ENCODE results near the gene MON1B.
"Not testable (repeated sequence)": the region's sequence is repeated elsewhere in the genome, so short reads cannot be mapped to it uniquely, and the experiment has no call there.

MON1B gene

GRCh38 chr16:77190478-77191258, at the start of gene MON1B:
Gene MON1B, plus strand, starts transcription at chr16:77191190. Its CDS starts 296 bp downstream, at chr16:77191486.
- FAIRE-seq = peak; percentile 98

DNA sequence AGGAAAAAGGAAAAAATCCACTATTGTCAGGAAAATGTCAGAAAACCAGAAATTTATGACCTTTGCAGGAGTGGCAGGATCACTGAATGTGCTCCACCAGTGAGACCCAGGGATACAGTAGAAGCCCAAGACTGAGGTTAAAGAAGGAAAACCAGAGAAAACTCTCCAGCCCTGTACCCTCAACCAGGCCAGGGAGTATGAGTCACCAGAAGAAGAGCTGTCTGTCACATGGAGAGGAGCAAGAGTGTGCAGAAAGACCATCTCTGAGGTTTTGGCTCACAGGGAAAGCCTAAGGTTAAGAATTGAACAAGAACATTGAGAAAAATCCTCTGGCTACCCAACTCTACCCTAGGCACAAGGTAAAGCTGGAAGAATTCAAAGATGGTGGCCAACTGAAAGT, 47.6 kb upstream of the MON1B start:
- FAIRE-seq = no peak

DNA sequence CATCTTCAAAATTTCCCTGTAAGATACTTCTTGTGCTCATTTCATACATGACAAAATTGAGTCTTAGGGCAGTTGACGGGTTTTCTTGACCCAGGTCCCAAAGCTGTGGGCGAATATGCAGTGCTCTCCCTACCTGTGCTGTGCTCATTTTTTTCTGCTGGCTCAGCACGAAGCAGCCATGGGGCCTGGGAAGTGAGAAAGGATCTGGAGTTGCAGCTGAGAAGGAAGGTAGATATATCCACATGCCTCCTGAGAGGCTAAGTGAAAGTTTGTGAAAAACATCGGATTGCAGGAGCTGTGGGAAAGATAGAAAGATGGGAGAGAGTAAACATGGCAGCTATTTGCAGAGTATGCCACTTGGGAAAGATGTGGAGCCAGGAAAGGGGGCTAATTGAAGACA, 42.9 kb upstream of the MON1B start:
- FAIRE-seq = no peak

DNA sequence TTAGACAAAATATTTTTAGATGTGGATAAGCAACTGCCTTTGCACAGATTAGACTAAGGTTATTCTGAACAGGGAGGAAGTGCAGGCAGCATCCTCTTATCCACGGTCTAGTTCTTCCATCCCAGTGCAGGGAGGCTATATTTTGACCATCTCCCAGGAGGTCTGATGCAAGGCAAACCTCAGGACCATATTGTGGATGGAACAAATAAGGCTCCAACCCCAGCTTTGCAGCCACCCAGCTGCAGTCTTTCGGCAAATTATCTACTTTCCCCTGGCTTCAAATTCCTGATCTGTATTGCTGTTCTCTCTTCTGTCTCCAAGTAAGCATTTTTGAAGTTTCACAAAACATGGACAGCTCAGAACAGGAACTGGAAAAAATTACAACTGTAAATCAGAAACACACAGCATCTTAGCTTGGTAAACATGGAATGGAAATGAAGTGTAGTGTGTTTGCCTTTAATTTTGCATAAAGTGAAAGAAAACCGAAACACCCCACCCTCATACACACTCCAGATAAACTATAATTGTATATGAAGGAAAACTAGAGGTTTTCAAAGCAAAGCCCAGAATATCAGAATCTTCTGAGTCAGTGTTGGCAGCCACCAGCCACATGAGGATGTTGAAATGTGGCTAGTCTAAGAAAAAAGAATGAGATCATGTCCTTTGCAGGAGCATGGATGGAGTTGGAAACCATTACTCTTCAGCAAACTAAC, 33.5 kb upstream of the MON1B start:
- no peak for FAIRE-seq

GRCh38 chr16:77158293-77158692, 32.7 kb upstream of the MON1B start:
- no peak for FAIRE-seq

GRCh38 chr16:77165006-77165405, 26.0 kb upstream of the MON1B start:
- no peak for FAIRE-seq

- FAIRE-seq = not testable (repeated sequence)
Observed at GRCh38 chr16:77165536-77166236, 25.3 kb upstream of the MON1B start.

DNA sequence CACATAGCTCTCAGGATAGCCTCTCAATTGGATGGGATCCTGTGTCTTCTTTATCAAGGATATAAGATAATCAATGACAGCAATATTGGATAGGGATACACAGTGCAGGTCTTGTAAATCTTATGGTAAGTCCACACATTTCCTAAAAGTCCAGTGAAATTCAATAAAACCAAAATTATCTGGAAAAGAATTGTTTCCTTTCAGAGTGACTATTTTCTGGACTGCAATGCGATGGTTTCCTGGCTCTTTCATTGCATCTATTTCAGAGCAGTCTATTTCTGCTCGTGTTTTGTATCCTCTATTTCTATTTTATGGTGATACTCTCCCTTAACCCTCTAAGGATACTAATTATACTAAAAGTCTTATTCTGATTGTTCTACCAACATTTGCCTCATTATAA, 24.3 kb upstream of the MON1B start:
- no peak for FAIRE-seq

DNA sequence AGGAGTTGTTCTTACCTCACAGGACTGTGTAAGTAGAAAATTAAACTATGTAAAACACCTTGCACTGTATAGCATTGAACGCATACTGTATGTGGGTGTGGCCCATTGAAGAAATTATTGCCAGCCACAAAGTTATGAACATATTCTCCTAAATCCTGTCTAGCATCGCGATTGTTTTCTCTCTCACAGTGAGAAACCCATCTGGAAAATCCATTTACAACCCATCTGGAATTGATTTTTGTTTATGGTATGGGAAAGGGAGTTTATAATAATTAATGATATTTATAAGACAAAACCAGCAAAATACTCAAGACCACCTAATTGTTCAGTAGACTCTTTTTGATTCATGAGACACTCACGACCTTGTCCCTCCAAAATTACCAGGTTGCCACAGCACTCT, 22.1 kb upstream of the MON1B start:
- no peak for FAIRE-seq

DNA sequence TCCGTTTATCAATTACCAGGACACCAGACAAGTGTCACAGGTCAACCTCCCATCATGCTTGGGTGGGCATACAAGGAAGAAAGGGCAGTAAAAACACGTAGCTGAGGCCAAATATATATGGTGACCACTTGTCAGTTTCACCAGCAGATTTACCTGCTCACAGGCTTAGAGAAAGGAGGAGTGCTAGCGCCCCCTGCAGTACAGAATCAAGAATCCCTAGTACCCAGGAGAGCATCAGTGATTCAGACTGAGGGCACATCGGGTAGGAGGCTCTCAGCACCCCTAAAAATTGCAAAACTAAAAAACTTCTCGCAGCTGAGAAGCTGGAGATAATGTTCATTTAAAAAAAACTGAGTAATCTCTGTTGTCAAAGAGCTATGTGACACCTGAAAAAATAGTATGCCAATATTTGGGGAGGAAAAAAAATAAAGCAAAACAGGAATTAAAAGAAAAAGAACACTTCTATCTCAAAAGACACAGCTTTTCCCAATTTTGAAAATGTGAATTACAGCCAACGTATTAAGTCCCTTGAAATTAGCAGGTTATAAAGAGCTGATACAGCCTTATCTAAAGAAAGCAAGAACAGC, 21.2 kb upstream of the MON1B start:
- FAIRE-seq = no peak

DNA sequence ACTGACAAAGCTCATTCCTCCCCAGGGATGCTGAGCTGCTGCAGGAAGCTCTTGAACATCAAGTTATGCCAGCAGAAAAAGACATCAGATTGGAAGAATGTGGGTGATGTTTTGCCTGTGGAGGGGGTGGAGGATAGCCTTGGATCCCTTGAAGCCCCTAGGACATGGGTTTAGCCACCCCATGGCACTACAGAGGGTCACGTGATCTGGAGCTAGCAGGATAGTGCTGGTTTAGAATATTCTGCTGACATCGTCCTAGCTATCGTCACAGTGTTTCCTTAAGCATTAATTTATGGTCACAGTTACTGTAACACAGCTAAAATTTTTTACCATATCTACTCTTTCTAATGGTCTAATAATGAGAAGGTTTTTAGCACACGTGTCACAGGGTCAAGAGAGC, 20.2 kb upstream of the MON1B start:
- FAIRE-seq = no peak

DNA sequence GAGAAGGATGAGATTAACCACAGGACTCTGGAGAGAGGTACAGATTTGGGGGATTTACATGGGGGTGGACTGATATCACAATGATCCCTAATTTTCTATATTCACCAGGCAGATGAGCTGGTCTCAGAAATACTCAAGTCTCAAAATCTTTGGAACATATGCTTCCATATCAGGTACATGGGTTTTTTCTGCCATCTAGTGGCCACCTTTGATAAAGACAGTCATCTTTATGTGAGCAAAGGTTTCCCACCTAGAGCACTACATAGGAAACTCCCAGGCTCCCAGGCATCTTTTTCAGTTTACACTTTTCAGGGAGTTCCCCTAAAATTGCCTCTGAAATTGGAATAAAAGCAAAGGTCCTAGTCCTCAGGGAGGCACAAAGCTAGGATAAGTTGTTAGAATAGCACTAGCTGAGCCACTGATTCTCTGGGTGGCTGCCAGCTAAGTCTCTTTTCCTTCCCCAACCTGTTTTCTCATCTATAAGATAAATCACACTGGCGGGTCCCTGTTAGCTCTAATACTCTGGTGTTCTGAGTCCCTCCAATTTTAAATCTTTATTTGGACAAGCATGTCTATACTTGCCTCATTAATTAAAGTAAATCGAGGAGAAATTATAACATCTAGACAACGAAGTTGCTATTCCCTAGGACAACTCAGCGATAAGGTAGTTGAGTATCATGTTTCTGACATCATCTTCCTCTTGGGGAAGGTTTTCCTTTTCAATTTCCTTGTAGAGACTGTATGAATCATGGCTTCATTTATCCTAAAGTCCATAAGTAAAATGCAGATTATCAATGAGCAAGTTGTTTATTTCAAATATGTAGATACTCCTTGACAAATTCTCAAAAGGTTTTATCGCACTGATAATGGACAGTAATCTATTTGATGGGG, 19.0 kb upstream of the MON1B start:
- FAIRE-seq = peak; percentile 92

DNA sequence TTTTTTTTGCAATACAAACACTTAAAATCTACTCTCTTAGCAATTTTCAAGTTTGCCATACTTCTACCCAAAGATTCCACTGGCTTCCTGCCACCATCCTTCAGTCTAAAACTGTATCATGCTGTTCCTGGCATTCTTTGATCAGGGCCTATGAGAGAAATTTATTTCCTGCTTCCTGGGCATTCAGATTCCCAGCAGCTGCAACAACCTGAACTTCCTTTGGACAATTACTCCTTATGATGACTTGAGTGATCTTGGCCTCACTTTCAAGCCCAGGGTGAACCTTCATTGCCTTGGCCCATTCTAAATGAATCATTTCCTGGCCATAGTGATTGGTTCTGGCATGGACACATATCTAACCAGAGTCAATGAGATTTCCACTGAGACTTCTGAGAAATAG, 18.0 kb upstream of the MON1B start:
- FAIRE-seq = no peak

DNA sequence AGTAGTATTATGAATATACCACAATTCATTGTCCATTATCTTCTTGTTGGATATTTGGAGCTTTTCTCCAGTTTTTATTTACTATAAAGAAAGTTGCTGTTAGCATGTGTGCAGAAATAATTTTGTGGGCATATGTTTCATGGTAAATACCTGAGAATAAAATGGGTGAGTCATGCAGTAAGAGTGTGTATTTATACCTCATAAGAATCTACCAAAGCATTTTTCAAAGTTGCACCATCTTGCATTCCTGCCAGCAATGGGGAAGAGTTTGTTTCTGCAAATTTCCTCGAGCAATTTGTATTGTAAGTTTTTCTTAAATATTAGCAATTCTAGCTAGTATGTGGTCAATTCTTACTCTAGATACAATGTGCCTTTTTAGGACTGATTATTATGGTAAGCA, 7.9 kb upstream of the MON1B start:
- no peak for FAIRE-seq

- not testable (repeated sequence) for FAIRE-seq
Observed at GRCh38 chr16:77186298-77186697, 4.7 kb upstream of the MON1B start.

- no peak for FAIRE-seq
Observed at GRCh38 chr16:77190190-77190477, 856 bp upstream of the MON1B start.

DNA sequence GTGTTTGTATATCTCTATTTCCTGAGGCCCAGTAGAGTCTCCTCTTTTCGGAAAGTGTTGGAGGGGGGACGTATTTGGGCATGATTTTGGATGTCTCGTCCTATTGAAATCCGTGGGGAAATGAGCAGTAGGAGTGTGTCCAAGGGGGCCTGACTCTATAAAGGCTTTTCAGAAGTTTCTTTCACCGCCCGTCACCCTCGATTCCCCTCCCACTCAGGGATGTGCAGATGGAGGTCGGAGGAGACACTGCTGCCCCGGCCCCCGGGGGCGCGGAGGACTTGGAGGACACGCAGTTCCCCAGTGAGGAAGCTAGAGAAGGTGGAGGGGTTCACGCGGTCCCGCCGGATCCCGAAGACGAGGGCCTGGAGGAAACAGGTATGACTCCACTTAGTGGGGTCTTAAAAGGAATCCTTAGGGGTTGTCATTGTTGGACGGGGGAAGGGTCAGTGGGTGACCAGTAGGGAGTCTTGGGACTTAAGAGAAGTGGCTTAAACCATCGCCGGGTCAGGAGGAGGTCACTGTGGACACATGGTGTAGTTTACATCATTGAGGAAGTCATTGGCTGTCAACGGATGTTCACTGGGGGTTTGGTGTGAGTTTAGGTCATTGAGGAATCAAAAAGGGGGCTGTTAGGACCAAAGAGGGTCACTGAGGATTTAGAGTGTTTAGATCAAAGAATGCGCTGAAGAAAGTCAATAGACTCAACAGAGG, 424 bp downstream of the MON1B start:
- FAIRE-seq = no peak

GRCh38 chr16:77193377-77193776, 2.4 kb downstream of the MON1B start:
- FAIRE-seq = no peak

DNA sequence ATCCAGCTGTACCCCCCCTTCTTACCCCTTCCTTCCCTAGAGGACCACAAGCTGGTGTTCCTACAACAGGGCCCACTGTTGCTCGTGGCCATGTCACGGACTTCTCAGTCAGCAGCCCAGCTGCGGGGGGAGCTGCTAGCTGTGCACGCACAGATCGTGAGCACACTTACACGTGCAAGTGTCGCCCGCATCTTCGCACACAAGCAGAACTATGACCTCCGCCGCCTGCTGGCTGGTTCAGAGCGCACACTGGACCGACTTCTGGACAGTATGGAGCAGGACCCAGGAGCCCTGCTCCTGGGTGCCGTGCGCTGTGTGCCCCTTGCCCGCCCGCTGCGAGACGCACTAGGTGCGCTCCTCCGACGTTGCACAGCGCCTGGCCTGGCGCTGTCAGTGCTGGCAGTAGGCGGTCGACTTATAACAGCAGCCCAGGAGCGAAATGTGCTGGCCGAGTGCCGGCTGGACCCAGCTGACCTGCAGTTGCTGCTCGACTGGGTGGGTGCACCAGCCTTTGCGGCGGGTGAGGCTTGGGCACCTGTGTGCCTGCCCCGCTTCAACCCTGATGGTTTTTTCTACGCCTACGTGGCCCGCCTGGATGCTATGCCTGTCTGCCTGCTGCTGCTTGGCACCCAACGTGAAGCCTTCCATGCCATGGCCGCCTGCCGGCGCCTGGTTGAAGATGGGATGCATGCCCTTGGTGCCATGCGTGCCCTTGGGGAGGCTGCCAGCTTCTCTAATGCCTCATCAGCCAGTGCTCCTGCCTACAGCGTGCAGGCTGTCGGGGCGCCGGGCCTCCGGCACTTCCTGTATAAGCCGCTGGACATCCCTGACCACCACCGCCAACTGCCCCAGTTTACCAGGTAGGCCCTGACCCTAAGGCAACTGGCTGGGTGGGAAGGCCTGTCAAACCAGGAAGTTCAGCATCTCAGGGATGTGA, 3.6 kb downstream of the MON1B start:
- FAIRE-seq = no peak

- no peak for FAIRE-seq
Observed at GRCh38 chr16:77195411-77195810, 4.4 kb downstream of the MON1B start.

GRCh38 chr16:77197747-77198146, 6.8 kb downstream of the MON1B start:
- no peak for FAIRE-seq
